Right renal pelvis (tissue), 4 donors: Measurements from ENCODE around the gene DPP8. TPM values are rescaled to one million over a fixed set of nuclear protein-coding genes. Genes with fewer than 3 reads are reported as not detected.
A peak's percentile ranks its signal among the peaks of the same experiment; 100 is the strongest.
"Not testable (repeated sequence)": the region's sequence is repeated elsewhere in the genome, so short reads cannot be mapped to it uniquely, and the experiment has no call there.

Source experiments
- DNase-seq, 4 donors: peaks; one replicate each; pipeline ENCODE4 v3.0.0-alpha.2; 2013; ENCODE audit warnings: low read depth in 4 of 4, low spot score in 3 of 4, missing footprints in 1 of 4
- polyA plus RNA-seq, 4 donors: library from polyadenylated mRNA; unstranded; fragments of 120-200 nt; gene quantifications; one replicate each; pipeline ENCODE4 v1.2.1, GENCODE V29; 2013; ENCODE audit not compliant: insufficient read length in 4 of 4

The DPP8 gene
- polyA plus RNA-seq = 10 to 100 TPM; 24.3 to 32.4 (median 26.5) TPM

DNA sequence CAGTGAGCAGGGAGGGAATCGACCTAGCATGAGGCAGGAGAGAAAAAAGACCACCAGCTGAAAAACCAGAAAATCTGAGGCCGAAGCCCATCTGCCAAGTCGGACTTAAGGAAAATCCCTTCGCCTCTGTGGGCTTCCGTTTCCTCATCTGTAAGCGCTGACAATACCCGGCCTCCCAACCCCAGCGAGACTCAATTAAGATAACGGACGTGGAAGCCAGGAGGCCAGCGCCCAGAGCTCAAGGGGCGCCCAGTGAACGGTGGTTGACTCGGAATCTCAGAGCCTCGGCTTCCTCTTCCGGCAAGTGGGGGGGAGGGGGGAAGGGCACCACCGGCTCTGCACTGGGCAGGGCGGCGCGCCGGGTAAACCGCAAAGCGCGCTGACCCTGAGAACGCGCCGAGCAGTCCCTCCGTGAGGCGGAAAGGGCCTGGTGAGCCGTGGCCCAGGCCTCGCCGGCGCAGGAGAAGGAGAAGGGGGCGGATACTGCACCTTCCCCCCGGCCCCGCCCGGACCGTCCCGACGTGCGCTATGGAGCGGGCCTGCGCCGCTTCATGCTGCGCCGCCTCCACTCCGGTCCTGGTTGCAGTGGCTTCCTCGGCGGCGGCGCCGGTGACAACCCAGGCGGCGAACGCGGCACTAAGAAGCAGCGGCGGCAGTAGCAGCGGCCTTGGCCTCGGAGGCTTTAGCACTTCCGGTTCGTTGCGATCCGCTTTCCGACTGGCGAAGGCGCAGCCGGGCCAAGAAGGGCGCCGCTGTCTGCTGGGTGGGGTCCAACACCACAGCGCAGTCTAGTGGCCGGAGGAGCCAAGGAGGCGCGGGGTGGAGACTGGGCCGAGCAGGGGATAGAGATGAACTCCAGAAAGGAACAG, at the start of gene DPP8:
DPP8 (minus strand) TSS at position 693 of the 869 bp plus-strand sequence. CDS start 5,136 bp downstream, outside the sequence.
- peak; percentile 77 to 85 (median 84) for DNase-seq

DNA sequence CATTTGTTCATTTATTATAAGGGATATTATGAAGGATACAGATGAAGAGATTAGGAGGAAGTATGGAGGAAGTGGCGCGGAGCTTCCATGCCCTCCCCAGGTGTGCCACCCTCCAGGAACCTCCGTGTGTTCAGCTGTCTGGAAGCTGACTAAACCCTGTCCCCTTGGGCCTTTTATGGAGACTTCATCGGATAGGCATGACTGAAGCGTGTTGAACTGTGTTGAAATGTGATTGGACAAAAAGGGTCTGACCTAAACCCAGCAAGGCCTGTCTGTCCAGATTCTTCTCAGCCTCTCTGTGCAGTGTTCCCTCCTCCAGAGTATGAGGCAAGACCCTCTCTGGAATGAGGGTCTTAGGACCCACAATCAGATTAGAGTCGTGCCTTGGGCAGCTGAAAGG, 44.4 kb upstream of the DPP8 start:
- peak in 2 of 4 donors; percentile 27 to 44 for DNase-seq

- no peak for DNase-seq
Measured at GRCh38 chr15:65559941-65560340, 42.5 kb upstream of the DPP8 start.

DNA sequence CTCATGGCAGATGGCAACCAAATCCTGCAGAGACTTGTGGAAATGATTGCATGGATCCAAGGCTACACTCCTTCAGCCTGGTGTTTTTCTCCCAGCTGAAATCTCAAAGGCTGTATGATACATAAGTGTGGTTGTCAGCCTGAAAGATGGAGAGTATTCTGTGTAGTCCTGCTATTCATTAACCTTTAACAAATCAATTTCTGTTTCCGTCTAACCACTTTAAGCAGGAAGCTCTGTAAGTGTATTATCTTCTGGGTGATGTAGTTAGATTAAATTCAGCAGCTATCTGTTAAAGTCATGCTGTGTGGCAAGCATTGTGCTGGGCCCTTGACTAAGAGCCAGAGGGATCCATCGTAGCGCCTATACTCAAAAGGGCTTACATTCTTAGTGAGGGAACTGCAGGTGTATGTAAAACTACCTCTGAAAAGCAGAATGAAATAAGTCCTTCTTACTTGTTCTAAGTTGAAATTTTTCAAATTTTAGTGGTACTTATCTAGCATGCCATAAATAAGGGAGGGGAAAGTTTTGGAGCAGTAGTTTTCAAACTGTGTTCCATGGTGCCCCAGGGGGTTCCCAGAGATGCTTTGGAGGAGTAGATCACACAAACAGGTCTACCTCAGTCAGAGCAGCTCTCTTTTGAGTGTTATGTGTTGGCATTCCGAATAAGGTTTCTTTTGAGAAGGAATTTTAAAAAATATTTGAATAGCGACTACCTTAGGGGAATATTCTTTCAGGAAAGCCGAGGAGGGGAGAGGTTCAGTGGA, 41.7 kb upstream of the DPP8 start:
- no peak for DNase-seq

DNA sequence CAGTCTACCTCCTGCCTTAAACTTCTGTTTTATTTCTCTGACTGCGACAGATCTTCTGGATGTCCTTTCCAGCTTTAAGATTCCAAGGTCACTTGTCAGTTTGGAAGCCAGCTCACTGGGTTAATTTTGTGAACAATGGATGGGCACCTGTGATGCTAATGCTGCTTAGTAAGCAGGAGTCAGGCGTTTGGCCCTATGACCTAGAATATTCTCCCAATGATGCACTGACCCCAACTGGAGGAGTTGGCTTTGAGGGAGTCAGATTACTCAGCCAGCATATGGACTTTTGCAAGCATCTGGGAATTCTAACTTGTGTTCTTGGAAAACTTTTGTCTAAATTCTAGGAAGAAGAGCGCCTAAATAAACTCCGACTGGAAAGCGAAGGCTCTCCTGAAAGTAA, 40.8 kb upstream of the DPP8 start:
- no peak for DNase-seq

GRCh38 chr15:65556622-65557021, 39.1 kb upstream of the DPP8 start:
- no peak for DNase-seq

DNA sequence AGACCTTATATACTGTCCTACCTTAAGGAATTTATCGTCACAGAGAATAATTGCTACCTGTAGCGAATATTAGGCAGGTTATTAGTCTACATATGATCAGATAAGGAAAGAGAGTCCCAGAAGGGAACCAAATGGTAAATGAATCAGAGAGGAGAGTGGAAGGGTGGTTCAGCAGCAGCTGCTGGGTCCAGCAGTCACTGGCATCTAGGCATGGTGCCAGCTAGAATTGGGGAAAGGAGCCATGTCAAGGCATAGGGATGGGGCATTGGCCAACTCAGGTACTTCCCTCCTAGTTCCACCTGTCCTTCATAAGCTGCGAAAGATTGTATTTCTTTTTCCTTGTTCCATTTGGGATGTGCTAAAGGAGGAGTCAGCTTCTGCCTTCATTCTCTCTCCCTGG, 36.2 kb upstream of the DPP8 start:
- no peak for DNase-seq

DNA sequence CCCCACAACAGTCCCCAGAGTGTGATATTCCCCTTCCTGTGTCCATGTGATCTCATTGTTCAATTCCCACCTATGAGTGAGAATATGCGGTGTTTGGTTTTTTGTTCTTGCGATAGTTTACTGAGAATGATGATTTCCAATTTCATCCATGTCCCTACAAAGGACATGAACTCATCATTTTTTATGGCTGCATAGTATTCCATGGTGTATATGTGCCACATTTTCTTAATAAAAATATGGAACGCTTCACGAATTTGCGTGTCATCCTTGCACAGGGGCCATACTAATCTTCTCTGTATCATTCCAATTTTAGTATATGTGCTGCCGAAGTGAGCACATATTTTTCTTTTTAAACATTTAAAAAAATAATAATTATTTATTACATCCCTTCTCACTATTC, 35.4 kb upstream of the DPP8 start:
- DNase-seq = not testable (repeated sequence)

- DNase-seq = no peak
Measured at GRCh38 chr15:65551183-65551582, 33.7 kb upstream of the DPP8 start.

DNA sequence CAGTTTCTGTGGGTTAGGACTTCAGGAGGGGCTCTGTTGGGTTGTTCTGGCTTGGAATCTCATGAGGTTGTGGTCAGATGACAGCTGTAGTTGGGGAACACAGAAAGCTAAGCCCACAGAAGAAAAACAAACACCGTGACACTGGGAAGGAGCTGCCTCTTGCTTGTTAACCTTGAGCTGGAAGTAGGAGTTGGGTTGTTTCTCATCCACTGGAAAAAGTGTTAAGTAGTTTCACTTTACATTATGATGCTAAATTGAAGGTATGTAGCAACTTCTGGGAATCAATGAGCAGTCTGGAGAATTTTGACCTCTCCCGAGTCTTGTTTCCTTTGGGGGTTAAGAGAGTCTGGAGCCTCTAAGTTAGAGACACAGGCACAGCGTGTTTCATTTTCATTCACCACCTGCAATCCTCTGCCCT, 33.2 kb upstream of the DPP8 start:
- no peak for DNase-seq

DNA sequence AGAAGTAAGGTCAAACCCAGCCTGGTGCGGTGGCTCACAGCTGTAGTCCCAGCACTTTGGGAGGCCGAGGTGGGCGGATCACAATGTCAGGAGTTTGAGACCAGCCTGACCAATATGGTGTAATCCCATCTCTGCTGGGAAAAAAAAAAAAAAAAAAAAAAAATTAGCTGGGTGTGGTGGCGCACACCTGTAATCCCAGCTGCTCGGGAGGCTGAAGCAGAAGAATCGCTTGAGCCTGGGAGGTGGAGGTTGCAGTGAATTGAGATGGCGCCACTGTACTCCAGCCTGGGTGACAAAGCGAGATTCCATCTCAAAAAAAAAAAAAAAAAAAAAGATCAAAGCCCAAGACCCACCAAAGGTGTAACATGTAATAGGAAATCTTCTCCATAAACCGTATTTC, 31.8 kb upstream of the DPP8 start:
- not testable (repeated sequence) for DNase-seq

DNA sequence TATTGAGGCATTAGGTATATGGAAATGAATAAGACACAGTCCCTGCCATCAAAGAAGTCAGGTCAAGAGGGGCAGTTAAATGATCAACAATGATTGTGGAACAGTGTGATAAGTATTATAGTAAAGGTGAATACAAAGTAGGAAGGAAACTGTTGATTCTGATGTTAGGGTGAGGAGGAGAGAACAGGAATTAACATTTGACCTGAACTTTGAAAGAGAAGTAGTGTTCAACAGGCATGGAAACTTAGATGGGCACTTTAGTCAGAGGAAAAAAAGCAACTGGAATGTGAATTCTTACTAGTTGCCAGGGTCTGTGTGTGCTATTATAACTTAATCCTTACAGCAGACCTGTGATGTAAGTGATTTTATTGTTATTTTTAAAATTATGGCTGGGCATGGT, 30.4 kb upstream of the DPP8 start:
- no peak for DNase-seq

- DNase-seq = no peak
Measured at GRCh38 chr15:65541231-65541820, 23.8 kb upstream of the DPP8 start.

GRCh38 chr15:65540314-65540713, 22.8 kb upstream of the DPP8 start:
- DNase-seq = no peak

DNA sequence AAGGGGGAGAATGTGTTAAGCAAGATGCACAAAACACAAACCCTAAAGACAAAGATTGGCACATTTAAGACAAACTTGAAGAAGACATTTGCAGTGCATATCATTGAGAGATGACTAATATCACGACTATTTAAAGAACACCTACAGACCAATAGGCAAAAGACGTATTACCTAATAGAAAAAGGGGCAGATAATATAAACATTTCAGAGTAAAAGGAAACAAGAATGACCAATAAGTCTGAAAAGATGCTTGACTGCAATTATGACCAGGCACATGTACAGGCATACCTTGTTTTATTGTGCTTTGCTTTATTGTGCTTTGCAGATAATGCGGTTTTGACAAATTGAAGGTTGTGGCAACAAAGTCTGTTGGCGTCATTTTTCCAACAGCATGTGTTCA, 17.7 kb upstream of the DPP8 start:
- no peak for DNase-seq

- DNase-seq = no peak
Measured at GRCh38 chr15:65533057-65533756, 15.7 kb upstream of the DPP8 start.

DNA sequence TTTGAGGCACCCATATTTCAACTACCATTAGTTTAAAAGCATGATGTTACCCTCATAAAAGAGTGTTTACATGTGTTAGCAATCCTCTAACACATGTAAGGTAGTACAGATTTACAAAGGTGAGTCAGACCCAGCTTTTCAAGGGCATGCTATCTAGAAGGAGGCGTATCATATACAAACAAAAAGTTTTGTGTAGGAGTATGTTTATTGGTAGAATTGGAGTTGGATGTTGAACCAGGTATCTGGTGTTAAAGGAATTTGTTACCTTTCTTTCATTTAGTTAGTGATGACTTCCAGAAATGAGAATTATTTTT, 15.2 kb upstream of the DPP8 start:
- DNase-seq = no peak

DNA sequence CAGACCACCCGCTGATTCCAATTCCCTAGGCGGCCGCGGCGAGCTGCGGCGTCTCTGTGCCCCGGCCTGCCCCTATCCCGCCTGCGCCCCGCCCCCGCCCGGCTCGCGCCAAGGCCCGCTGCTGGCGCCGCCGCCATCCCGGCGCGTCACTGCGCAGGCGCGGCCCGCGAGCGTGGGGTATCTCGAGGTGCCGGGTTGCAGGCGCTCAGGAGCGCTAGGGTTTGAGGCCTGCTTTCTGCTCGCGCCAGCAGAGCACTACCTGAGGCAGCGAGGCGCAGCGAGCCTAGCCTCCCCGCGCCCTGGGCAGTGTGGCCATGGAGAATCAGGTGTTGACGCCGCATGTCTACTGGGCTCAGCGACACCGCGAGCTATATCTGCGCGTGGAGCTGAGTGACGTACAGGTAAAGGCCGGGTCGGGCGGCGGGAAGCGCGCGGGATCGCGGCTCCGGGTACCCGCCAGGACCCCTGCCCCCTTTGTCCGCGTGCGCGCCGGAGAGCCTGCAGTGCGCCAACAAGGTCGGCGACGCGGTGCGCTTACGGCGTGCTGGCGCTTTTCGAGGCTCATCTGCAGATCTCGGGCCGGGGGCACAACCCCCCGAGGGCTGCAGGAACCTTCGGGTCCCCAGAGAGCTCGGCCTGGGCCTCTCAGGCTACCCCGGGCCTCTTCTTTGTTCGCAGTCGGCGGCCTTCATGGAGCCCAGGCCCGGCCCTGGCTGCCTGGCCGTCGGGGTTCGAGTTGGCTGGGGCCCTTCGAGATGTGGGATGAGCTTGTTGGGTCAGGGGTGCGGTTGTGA, 13.0 kb upstream of the DPP8 start, which contains the start of gene HACD3:
HACD3 (plus strand) TSS at position 146 of the 794 bp plus-strand sequence; CDS start at position 315, 169 bp downstream.
- peak; percentile 68 to 82 (median 78) for DNase-seq

DNA sequence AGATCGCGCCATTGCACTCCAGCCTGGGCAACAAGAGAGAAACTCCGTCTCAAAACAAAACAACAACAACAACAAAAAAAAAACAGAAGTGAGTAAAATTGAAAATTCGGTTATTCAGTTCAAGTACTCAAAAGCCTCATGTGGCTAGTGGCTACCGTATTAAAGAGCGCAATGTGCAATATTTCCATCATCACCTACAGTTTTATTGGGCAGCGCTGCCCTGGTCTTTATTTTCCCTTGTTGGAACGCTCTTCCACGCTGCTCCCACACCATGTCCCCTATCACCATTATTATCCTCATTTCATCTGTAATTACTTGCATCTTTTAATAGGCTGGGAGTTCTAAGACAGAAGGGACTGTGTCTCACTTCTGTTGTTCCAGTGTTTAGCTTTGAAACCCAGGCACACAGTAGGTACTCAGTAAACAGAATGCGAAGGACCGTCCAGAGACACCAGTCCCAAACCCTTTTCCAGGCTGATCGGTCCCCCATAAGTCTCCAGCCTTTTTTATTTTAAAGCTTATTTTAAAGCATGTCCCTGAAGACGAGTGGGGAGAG, 12.4 kb upstream of the DPP8 start:
- no peak for DNase-seq
